Measurements from ENCODE around the gene ST6GAL1.

The ST6GAL1 gene

DNA sequence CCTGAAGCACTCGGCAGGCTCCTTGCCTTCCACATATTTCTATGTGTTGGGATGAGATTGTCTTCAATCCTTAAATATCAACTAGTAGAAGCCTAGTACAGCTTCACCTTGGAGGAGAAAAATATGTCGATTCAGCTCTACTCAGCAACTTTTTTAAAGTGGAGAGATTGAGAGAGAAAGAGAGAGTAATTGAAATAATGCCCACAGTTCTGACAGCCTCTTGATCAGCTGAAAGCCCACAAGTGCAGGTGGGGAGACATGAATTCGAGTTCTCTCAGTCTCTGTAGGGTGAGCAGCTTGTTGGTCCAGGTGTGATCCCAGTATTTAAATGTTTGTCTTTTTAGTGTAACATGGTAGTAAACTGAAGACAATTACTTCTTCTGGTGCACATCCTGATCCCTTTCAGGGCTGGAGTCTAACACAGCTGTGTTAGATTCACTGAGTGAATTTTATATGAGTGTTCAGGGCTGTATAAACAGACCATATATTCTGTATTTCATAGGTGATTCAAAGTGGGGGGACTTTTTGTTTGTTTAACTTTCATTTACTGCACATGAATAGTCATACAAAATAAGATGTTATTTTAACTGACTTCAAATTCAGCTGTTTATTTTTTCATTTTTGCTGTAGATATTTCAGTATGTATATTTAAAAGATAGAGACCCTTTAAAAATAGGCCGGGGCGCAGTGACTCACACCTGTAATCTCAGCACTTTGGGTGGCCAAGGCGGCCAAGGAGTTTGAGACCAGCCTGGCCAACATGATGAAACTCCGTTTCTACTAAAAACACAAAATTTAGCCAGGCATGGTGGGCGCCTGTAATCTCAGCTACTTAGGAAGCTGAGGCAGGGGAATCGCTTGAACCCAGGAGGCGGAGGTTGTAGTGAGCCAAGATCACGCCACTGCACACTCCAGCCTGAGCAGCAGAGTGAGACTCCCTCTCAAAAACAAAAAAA, 64.0 kb downstream of the ST6GAL1 start:
- DNase-seq, result no peak
- Histone ChIP-seq H3K27ac (no peak overlapping the region), H3K36me3 (replicated peaks) (no peaks in the 10 kb centered on the region), H3K4me3 (ENCODE audit: low read depth, low read length) (no peak overlapping the region), H3K27me3 (replicated peaks) (no peaks in the 10 kb centered on the region)
- TF ChIP-seq, protein P1, sequence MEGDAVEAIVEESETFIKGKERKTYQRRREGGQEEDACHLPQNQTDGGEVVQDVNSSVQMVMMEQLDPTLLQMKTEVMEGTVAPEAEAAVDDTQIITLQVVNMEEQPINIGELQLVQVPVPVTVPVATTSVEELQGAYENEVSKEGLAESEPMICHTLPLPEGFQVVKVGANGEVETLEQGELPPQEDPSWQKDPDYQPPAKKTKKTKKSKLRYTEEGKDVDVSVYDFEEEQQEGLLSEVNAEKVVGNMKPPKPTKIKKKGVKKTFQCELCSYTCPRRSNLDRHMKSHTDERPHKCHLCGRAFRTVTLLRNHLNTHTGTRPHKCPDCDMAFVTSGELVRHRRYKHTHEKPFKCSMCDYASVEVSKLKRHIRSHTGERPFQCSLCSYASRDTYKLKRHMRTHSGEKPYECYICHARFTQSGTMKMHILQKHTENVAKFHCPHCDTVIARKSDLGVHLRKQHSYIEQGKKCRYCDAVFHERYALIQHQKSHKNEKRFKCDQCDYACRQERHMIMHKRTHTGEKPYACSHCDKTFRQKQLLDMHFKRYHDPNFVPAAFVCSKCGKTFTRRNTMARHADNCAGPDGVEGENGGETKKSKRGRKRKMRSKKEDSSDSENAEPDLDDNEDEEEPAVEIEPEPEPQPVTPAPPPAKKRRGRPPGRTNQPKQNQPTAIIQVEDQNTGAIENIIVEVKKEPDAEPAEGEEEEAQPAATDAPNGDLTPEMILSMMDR (IDR thresholded peaks at IDR 0.05; ENCODE audit: low read depth, low read length, missing control alignments), result no peak
- in situ Hi-C loops (cut with HindIII; ENCODE audit: low pct_ligation_motif_present, low sequenced_read_pairs), result no loop called here

DNA sequence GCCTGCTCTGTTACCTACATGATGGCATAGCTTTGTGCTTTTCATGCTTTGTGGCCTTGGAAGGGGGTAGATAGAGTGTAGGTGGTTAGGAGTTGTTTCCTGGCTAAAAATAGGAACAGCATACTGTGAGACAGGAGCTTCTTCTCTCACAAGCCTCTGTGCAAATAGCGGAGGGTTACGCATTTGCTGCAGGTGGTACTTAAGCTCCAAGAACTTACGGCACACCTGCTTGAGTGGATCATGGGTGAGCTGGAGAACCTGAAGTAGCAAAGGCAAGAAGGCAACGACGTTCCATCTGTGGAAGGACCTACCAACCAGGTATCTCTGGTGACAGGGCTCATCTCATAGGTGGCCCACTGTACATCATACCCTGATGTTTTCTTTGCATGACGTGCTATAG, 66.0 kb downstream of the ST6GAL1 start:
- Histone ChIP-seq H3K36me3 (replicated peaks) (no peaks in the 10 kb centered on the region), H3K4me3 (ENCODE audit: low read depth, low read length) (no peak overlapping the region), H3K27ac (no peak overlapping the region), H3K27me3 (replicated peaks) (no peaks in the 10 kb centered on the region)
- in situ Hi-C loops (cut with HindIII; ENCODE audit: low pct_ligation_motif_present, low sequenced_read_pairs), result no loop called here
- TF ChIP-seq, protein P1 (IDR thresholded peaks at IDR 0.05; ENCODE audit: low read depth, low read length, missing control alignments), result no peak
- DNase-seq, result no peak

DNA sequence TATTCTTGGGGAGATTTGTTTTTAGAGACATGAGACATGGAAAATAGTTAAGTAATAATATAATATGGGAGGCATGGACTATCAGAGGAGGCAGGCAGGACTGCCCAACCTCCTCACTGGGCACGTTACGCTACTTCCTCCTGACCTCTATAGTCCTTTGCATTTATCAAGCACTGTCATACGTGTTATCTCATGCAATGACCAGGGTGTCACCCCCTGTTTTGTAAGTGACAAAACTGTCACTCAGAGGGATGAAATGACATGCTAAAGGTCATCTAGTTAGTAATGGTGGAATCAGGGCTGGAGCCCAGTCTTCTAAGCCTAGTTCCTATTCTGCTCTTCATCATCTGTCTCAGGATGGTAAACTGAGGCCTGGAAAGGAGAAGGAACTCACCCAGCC, 66.7 kb downstream of the ST6GAL1 start:
- Histone ChIP-seq H3K4me3 (ENCODE audit: low read depth, low read length) (no peak overlapping the region), H3K27ac (no peak overlapping the region), H3K27me3 (replicated peaks) (no peaks in the 10 kb centered on the region), H3K36me3 (replicated peaks) (no peaks in the 10 kb centered on the region)
- DNase-seq, result no peak
- in situ Hi-C loops (cut with HindIII; ENCODE audit: low pct_ligation_motif_present, low sequenced_read_pairs), result no loop called here
- TF ChIP-seq, protein P1 (IDR thresholded peaks at IDR 0.05; ENCODE audit: low read depth, low read length, missing control alignments), result no peak

- Histone ChIP-seq H3K36me3 (replicated peaks) (no peaks in the 10 kb centered on the region), H3K27me3 (replicated peaks) (no peaks in the 10 kb centered on the region), H3K4me3 (ENCODE audit: low read depth, low read length) (no peak overlapping the region), H3K27ac (no peak overlapping the region)
- TF ChIP-seq, protein P1 (IDR thresholded peaks at IDR 0.05; ENCODE audit: low read depth, low read length, missing control alignments), result no peak
- DNase-seq, result peak; percentile 39
- in situ Hi-C loops (cut with HindIII; ENCODE audit: low pct_ligation_motif_present, low sequenced_read_pairs), result no loop called here
Measured at GRCh38 chr3:186997473-186997939, 67.2 kb downstream of the ST6GAL1 start.

DNA sequence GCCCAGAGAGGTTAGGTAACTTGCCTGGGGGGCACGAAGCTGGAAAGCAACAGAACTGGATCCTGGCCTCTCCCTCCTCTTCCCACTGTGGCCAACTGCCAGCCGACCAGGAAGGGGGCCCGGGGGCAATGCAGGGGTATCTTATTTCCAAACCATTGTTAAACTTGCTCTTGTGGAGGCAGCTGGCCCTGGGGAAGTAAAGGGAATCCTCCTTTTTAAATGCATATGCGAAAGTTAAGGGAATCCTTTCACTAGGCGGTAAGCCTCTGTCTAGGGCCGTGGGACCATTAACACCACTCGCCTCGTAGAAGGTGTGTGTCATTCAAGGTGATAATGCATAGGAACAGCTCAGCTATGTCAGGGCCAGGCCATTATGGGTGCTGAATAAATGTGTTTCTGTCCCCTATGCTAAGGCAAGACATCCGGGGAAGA, 68.6 kb downstream of the ST6GAL1 start:
- Histone ChIP-seq H3K4me3 (ENCODE audit: low read depth, low read length) (no peak overlapping the region), H3K27me3 (replicated peaks) (no peaks in the 10 kb centered on the region), H3K36me3 (replicated peaks) (no peaks in the 10 kb centered on the region), H3K27ac (no peak overlapping the region)
- in situ Hi-C loops (cut with HindIII; ENCODE audit: low pct_ligation_motif_present, low sequenced_read_pairs), result no loop called here
- no peak for DNase-seq
- TF ChIP-seq, protein P1 (IDR thresholded peaks at IDR 0.05; ENCODE audit: low read depth, low read length, missing control alignments), result no peak
